ENCODE results near the gene ALDH1L1.

The ALDH1L1 gene

DNA sequence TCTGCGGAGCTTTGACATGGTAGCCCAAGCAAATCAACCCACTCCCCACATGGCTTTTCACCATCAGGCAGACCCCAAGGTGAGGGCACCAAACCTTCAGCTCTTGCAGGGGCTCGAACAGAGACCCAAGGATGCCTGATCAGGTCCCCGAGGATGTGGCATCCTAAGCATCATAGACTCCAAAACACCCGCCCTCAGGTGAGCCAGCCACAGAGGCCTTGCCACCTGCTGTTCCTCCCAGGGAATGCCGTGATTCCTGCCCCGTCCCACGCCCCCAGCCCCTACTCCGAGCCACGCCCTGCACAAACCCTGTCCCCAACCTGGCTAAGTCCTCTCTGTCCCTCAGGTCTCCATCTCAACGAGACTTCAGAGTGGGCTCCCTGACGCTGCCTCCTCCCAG, 61.8 kb downstream of the ALDH1L1 start:
- DNase-seq (ENCODE audit: low read depth) = no peak

DNA sequence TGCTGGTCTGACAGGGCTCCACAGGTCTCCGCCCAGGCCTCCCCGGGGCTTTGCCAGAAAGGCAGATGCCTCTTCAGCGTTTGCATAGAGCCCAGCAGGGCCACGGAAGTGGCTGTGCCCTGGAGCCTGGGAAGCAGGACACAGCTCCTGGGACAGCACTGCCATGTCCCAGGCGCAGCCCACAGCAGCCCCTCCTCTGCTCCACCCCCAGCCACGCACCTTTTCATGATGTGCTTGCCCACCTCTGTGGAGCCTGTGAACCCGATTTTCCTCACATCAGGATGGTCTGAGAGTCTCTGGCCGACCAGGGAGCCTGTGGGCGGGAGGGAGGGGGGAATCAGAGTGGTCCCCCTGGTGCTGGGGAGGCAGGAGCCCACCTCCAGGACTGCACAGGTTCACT, 62.6 kb downstream of the ALDH1L1 start:
- DNase-seq (ENCODE audit: low read depth) = no peak

DNA sequence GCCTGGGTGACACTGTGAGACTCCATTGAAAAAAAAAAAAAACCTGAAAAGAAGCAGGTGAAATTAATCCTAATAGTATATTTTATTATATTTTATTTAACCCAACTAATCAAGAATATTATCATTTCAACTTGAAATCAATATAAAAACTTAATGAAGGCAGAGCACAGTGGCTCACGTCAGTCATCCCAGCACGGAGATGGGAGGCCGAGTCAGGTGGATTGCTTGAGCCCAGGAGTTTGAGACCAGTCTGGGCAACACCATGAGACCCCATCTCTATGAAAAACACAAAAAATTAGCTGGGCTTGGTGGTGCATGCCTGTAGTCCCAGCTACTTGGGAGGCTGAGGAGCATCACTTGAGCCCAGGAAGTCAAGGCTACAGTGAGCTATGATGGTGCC, 63.2 kb downstream of the ALDH1L1 start:
- DNase-seq (ENCODE audit: low read depth) = no peak

DNA sequence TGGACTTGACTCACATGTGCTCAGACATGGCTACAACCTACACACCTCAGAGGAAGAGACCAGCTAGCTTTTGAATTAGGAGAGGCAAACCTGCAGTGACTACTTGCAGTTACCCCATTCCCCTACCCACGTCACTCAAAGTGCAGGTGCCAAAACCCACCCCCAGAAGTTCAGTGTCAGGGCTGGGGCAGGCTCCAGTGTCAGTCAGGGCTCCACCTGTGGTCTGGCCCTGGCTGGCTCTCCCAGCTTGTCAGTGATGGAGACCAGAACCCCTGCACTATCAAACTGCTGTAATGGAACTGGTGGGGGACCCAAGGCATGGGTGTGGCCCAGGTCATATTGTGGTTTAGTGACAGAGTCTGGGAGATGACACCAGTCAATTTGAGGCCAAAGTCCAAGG, 63.9 kb downstream of the ALDH1L1 start:
- DNase-seq (ENCODE audit: low read depth) = no peak

DNA sequence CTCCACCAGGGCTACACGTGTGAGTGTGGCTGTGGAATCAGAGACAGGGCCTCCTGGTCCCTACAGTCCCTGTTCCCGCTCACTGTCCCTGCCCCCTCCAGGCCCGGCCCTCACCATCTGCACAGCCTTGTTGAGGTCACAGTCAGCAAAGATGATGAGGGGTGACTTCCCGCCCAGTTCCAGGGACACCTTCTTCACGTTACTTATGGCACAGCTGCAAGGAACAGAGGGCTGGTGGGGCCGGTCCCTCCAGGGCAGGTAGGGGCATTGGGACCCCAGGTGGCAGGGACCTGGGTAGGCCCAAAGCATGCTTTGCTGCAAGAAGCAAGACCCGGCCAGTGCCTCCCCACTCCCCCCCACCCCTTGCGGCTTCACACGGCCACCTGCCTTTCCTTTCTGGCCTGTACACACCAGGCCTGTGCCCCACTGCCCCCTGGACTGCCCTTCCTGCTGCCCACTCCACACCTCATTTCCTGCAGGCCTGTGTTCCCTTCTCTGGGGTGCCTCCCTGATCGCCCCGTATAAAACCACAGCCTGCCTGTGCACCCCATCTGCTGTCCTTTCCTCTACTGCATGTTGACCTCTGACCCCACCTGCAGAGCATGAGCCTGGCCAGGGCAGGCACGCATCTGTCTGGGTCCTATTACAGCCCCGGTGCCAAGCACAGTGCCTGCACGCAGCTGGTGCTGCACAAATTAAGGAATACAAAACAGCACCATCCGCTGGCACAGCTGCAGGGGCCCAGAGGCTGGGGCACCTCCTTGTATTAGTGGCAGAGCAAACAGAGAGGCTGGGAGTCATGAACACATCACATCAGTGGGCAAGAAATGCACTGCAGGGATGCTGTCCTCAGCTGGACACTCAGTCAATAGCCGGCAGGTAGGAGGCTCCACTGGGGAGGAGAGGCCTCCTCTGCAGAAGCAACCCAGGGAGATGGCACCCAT, 65.7 kb downstream of the ALDH1L1 start:
- no peak for DNase-seq (ENCODE audit: low read depth)

DNA sequence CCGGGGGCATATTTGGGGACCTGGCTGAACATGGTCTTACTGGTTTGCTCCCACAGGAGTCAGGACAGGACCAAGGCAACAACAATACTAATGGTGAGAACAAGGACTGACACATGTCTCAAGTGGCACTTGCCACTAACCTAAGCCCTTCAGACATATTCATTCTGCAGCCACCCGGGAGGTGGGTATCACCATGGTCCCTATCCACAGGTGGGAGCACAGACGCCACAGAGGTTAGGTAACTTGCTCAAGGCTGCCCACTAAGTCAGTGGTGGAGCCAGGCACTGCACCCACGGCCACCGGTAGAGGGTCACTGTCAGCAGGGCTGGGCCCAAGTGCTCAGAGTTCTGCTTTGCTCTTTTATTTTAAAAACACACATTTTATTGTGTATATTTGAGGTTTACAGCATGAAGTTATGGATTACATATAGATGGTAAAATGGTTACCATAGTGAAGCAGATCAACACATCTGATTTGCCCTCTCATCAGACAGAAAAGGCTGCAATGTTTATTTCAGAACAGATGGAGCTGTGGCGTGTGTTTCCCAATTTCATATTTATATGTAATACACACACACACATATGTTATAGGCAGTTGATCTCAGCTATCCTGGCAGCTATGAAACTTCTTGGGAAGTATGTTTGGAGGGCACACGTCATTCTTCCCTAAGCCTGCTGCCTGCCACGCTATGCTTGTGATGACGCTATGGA, 66.5 kb downstream of the ALDH1L1 start:
- DNase-seq (ENCODE audit: low read depth) = no peak

DNA sequence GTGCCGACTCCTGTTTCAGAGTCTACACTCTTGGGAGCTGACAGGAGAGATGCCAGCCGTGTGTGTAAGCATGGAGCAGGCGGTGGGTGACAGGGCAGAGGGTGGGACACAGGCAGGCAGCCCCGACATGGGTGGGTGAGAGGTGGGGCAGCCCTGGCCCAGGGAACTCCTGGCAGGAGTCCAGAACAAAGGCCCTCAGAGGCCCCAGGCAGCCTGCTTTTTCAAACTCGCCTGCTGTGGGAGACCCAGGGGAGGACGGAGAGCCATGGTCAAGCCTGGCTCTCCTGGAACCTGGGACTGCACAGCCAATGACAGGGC, 67.2 kb downstream of the ALDH1L1 start:
- DNase-seq (ENCODE audit: low read depth) = no peak

DNA sequence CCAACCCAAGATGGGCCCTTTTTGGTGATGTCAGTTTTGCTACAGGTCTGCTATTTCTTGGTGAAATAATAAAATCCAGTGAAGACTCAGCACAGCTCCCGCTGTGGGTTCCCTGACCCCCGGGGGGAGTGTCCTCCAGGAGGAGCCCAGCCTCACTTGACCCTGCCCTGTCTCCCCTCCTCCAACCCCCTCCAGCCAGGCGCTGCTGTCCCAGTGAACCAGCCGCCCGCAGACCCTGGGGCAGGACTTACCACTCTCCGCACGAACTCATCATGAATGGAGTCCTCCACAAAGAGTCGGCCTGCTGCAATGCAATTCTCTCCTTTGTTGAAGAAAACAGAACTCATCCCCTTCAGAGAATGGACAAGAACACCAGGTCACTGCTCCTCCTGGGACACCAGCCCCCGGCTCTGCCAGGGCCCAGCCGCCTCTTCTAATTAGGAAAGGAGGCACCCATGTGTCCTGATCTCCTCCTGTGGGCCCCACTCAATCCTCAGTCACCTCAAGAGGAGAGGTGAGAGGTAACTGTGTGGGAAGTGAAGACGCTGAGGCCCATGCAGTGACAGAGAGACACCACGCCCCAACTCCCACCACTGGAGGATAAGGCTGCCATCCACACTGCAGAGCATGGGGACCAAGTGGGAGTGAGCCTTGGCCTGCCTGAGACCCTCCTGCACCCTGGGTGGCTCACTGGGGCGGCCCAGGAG, 67.7 kb downstream of the ALDH1L1 start:
- no peak for DNase-seq (ENCODE audit: low read depth)

DNA sequence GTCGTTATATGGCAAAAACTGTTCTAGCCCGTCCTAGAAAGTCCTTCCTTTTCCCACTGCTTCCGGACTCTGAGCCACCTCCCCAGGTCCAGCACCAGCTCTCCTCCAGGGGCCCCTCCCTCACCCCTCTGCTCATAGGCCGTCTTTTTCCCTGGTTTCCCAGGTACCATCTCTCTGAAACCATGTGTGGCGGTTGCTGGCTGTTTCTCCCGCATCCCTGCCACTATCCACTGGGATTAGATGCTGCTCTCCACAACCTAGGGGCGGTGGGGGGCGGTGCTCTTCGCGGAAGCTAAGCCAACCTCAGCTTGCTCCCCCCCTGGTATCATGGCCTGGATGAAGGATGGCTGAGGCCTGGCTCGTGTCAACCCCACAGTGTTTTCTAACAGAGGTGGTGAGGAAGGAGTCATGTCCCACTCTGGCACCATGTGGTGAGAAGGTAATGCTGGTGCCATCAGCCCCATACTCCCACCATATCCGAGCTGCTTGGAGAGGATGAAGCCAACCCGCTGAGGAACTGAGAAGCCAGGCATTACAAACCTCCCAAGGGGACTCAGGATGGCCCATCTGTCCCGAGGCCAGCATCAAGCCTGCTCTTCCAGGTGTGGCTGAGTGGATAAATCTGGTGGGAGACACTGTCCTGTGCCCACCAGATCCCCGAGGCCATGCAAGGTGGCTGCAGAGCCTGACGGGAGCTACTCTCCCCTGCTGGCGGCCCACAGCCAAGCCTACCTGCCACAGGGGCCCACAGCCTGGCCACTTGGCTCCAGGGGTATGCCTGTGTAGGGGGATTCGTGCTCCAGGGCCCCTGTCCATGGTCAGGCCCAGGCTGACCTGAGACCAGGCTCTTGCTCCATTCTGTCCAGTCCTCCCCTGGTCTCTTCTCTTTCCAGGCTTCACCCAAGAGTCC, 68.6 kb downstream of the ALDH1L1 start:
- DNase-seq (ENCODE audit: low read depth) = no peak

DNA sequence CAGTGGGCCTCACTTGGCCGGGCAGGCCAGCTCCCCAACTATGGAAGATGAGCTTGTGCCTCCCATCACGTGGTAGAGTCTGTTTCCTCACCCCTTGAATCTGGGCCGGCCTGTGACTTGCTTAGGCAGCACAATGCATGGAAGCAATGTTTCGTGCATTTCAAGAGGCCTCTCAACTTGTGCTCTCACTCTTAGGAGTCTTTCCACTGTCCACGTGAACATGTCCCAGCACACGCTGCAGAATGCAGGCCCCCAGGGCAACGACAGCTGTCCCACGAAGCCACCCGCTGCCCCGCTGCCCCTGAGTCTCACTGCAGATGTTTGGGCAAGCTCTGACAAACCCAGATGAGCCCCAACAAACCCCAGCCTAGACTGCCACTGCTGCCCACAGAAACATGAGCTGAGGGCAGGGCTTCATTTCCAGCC, 69.2 kb downstream of the ALDH1L1 start:
- DNase-seq (ENCODE audit: low read depth) = no peak

DNA sequence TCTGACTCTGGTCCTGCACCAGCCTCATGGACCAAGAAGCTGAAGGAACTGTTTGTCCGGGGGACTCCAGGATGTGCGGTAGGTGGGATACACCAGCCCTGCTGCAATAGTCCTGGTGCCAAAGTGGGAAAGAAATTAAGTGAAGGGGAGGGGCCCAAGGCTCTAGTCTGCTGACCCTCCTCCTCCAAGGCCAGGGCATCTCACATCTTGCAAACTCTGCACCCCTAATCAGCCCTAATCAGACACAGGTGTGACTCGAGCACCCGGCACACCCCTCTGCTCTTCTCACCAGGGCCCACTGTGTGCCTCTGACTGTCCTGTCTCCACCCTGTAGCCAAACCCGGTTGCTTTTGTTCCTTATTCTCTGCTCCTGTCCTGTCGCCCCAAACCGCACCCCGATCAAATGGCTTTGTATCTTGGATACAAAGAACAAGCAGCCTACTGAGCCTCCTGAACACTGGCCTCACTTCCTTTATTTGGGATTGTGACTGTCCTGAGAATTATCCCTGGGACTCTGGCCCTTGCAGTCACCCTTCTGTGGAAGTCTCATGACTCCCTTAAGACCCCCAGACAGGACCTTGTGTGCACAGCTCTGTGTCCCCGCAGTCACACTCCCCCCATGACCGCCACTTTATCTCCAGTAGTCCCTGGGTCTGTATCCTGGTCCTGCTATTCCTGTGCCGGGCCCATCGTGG, 69.8 kb downstream of the ALDH1L1 start:
- no peak for DNase-seq (ENCODE audit: low read depth)

DNA sequence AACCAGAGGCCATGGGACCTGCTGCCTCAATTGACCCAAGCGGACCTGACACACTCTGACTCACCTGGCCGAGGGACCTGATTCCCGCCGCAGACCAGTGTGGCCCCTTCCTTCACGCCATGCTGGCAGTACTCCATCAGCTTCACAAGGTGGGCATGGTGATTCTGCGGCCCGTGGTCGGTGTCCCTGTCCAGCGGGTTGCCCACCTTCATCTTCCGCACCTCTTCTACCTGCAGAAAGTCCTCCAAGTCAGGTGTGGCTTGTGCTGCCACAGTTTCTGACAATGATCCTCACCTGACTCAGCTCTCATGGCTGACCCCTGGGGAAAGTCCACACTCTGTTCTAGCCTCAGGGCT, 70.5 kb downstream of the ALDH1L1 start:
- no peak for DNase-seq (ENCODE audit: low read depth)

DNA sequence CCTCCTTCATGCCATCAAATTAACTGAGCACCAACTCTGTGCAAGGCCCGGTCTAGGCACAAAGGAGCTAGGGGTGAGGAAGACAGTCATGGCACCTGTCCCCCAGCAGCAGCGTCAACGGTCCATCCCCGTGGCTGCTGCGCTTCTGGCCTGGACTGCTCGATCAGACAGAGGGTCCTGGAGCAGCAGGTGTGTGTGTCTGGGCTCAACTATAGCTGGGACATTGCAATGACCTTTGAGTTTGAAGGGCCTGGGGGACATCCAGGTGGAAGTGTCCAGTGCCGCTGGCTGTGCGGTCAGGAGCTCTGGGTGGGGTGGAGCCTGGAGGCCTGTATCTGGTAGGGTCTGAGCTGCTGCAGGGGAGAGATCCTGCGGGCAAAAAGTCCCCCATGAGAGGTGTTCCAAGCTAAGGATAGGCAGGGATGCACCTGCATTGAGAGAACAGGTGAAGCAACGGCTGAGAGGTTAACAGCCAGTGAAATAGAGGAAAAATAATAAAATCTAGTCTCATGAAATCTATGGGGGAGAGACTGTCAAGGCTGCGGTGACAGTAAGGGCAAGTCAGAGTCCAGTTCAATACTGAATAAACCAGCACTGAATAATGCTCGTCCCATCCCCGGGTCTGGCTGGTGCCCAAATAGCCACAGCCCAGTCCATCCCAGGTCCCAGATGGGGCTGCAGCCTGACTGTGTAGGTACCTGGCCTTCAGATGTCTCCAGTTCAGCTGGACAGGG, 71.1 kb downstream of the ALDH1L1 start:
- no peak for DNase-seq (ENCODE audit: low read depth)

DNA sequence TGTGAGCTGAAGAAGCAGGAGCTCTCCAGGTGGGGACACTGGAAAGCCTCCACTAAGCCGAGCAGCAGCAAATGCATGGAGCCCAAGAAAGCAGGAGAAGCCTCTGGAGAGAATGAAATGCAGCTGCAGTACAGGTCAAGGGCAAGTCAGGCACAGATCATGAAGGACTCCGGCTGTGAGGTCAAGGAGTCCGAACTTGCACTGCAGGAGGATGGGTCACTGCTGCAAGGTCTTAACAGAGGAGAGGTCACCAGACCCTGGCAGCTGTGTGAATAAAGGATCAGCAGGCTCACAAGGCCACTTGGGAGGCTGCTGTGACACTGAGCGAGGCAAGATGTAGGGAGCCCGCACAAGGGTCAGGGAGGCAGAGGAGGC, 71.7 kb downstream of the ALDH1L1 start:
- DNase-seq (ENCODE audit: low read depth) = no peak

DNA sequence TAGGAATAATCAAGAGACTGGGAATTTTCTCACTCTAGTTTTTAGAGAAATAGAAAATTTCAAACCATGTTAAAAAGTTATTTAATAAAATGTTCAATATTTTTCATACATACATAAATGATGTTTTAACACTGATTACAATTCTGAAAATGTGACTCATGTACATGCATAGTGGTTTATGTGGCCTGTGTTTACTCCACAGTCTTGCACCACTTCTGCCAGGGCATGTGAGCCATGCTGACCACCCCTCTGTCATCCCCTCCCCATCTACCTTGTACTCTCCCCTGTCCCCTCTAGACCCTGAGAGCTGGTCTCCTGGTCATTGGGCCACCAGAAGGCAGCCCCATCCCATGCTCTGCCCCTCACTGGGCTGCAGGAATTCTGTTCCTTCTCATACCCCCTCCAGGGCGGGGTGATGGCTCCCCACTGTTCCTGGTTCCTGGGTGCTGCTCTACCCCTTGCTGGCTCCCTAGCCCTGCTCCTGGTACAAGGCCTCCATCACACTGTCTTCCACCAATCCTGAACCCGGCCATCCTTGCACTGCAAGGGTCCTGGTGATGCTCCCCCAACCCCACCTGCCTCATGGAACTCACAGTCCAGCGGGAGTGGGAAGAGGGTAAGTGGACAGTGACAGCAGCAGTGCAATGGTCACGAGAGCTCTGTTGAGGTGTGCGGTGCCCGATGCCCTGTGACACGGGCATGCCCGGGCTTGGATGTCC, 72.3 kb downstream of the ALDH1L1 start:
- no peak for DNase-seq (ENCODE audit: low read depth)

DNA sequence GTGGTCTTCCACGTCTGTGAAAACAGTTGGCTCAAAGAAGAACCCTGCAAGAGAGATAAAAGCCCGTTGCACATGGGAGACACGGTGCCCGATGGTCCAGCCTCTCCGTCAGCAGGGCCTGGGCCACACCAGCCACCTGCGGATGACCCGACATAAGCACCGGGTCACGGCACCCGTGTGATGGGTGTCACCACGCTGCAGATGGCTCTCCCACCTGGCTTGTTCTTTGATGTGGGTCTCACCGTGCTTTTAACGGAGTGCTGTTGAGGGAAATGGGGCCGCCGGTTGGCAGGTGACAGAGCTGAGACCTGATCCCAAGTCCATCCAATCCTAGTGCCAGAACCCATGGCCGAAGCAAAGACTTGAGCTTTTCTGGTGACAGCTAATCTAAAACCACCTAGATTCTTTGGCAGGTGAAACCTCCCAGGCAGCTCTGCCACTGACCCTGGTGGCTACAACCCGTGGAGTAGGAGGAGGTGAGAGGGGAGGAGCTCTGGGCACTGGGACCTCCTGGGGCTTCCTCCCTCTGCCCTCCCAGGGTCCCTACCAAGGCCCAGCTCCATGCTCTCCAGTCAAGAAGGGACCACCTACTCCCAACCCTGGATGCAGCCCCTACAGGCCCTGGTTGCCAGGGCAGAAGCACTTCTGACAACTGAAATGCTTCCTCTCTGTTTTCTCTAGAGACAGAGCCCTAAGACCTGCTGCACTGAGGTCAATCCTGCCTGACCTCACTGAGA, 73.0 kb downstream of the ALDH1L1 start:
- no peak for DNase-seq (ENCODE audit: low read depth)

DNA sequence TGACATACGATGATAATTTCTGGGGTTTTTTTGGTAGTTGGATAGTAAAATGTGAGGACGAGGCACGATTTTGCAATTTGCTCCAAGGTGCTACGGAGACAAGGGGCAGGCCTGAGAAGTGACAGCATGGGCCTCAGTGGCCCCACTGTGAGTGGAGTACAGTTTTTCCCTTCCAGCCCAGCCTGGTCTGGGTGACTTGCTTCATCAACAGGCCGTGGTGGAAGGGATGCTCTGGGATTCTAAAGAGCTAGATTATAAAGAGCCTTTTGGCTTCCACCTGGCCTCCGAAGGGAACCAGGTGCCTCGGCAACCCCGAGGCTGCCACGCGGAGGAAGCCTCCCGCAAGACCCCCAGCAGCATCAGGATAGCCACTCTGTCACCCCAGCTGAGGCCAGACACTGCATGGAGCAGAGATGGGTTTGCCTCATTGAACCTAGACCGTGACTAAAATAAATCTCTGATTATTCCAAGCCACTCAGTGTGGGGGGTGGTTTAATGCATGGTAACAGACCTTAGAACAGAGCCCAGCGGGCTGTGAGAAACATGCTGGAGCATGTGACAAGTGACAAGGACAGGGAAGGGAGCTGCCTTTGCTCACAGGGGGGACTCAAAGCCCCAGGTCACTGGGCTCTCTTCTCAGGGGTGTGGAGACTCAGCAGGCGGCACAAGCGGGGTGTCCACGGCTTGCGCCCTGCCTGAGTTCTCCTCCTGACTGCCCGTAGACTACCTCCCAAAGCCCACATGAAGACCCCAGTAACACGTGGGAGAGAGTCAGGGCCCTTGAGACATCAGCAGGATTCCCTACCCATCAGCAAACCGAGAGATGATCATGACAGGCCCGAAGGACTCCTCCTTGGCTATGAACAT, 73.8 kb downstream of the ALDH1L1 start:
- DNase-seq (ENCODE audit: low read depth) = no peak

DNA sequence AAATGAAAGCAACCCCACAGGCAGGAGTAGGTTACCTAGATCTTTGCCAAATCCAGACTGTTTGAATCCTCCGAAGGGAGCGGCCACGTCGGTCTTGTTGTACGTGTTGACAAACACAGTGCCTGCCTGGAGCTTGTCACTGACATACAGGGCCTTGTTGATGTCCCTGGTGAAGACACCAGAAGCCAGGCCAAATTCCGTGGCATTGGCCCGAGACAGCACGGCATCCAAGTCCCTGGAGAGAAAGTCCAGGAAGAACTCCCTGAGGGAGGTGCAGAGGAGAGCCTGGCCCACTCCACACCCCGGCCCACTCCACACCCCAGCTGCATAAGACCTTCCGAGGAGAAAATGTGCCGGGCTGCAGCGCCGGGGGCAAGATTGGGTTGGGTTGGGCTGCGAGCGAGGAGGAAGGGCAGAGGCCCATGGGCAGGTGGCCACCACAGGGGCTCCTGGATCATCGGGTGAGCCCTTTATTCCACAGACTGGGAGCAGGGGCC, 74.6 kb downstream of the ALDH1L1 start:
- DNase-seq (ENCODE audit: low read depth) = no peak
